Naive thymus-derived CD4-positive, alpha-beta T cell (primary cell): ENCODE data around the gene RASSF5. TPM values are rescaled to one million over a fixed set of nuclear protein-coding genes. Genes with fewer than 3 reads are reported as not detected.

Source experiments
- ATAC-seq: fragments of 150-1000 bp; cut with Tn5 transposase; 2 replicates; pipeline ENCODE4 v1.10.0; 2021; ENCODE audit warnings: mild to moderate bottlenecking, moderate library complexity
- CTCF ChIA-PET: fragments of 350-600 bp; sonication (Branson Sonifier 250); formaldehyde crosslinking; loops from one replicate; lab custom pipeline; 2021; ENCODE audit warnings: antibody characterized with exemption; lab: Charles Lee
- POLR2A ChIA-PET: fragments of 350-600 bp; sonication (Branson Sonifier 250); formaldehyde crosslinking; loops from one replicate; lab custom pipeline; 2021; ENCODE audit warnings: antibody characterized with exemption, inconsistent platforms; lab: Charles Lee
- DNase-seq, 9 donors: peaks; one replicate each; pipeline versions ENCODE4 v3.0.0 to v3.0.0-alpha.2; 2020 to 2022; ENCODE audit warnings: mixed read lengths in 1 of 9
- H3K27ac ChIP-seq: one replicate; pipeline ENCODE4 v1.7.0; 2013; ENCODE audit warnings: mild to moderate bottlenecking, low read depth, low read length, moderate library complexity
- H3K27me3 ChIP-seq, 2 donors: one replicate each; pipeline ENCODE4 v1.7.0; 2013; ENCODE audit warnings: low read length in 2 of 2, mild to moderate bottlenecking in 2 of 2, moderate library complexity in 2 of 2; ENCODE audit not compliant: control insufficient read depth in 2 of 2, insufficient read depth in 2 of 2
- H3K36me3 ChIP-seq, 3 experiments: 1 replicate in 2 of 3; 2 replicates in 1 of 3; pipeline ENCODE4 v1.7.0; 2013; ENCODE audit warnings: low read length in 3 of 3, mild to moderate bottlenecking in 3 of 3, moderate library complexity in 1 of 3; ENCODE audit not compliant: insufficient read depth in 3 of 3, control insufficient read depth in 2 of 3
- H3K4me1 ChIP-seq, 2 donors: one replicate each; pipeline ENCODE4 v1.7.0; 2013; ENCODE audit warnings: low read length in 2 of 2, mild to moderate bottlenecking in 2 of 2, moderate library complexity in 1 of 2; ENCODE audit not compliant: control insufficient read depth in 2 of 2, insufficient read depth in 2 of 2
- H3K4me3 ChIP-seq: 2 replicates; pipeline ENCODE4 v1.7.0; 2013; ENCODE audit warnings: mild to moderate bottlenecking, low read length
- H3K9me3 ChIP-seq, 3 experiments: 1 replicate in 2 of 3; 2 replicates in 1 of 3; pipeline ENCODE4 v1.7.0; 2013; ENCODE audit warnings: low read length in 3 of 3; ENCODE audit not compliant: control insufficient read depth in 2 of 3
- H3K27ac Mint-ChIP-seq, 9 donors: one replicate each; pipeline ENCODE4 v1.8.0; 2020 to 2022; ENCODE audit warnings: mixed read lengths in 9 of 9, mild to moderate bottlenecking in 8 of 9, moderate library complexity in 5 of 9, inconsistent platforms in 2 of 9
- H3K27me3 Mint-ChIP-seq, 5 donors: one replicate each; pipeline ENCODE4 v1.8.0; 2021 to 2022; ENCODE audit warnings: mixed read lengths in 5 of 5, mild to moderate bottlenecking in 1 of 5
- H3K36me3 Mint-ChIP-seq, 5 donors: one replicate each; pipeline ENCODE4 v1.8.0; 2020 to 2022; ENCODE audit warnings: mixed read lengths in 5 of 5, mild to moderate bottlenecking in 3 of 5, inconsistent platforms in 1 of 5
- H3K4me1 Mint-ChIP-seq, 7 donors: one replicate each; pipeline ENCODE4 v1.8.0; 2020 to 2022; ENCODE audit warnings: mixed read lengths in 7 of 7, mild to moderate bottlenecking in 3 of 7, inconsistent platforms in 1 of 7
- H3K4me3 Mint-ChIP-seq, 10 donors: one replicate each; pipeline ENCODE4 v1.8.0; 2020 to 2022; ENCODE audit warnings: mild to moderate bottlenecking in 10 of 10, mixed read lengths in 10 of 10, moderate library complexity in 6 of 10, inconsistent platforms in 2 of 10
- H3K9me3 Mint-ChIP-seq, 11 donors: one replicate each; pipeline ENCODE4 v1.8.0; 2020 to 2022; ENCODE audit warnings: mixed read lengths in 11 of 11, mild to moderate bottlenecking in 4 of 11, inconsistent platforms in 1 of 11, moderate library complexity in 1 of 11
- intact Hi-C, 2 donors: fragments of 100-400 bp; cut with micrococcal nuclease; formaldehyde crosslinking; loops; one replicate each; pipeline ENCODE4 v1.15.1; 2023
- polyA plus RNA-seq, 2 donors: library from polyadenylated mRNA; unstranded; fragments of 300-500 nt; fragmentation: Illumina TruSeq; gene quantifications; one replicate each; pipeline ENCODE4 v1.2.3, GENCODE V29; 2021
- total RNA-seq, 6 experiments: library from RNA in 5 of 6; stranded (reverse) in 5 of 6; gene quantifications; 1 replicate in 5 of 6; 2 replicates in 1 of 6; pipeline ENCODE4 v1.2.3 and lab custom pipeline; 2021 to 2026

The RASSF5 gene
- total and polyA plus RNA-seq, 7 experiments from 2014 or later = 155 to 416 (median 227) TPM

GRCh38 chr1:206633708-206634121 lies 126.4 kb downstream of the RASSF5 start:
- DNase-seq (no peak), ATAC-seq (no peak)
- H3K36me3 Mint-ChIP-seq = no peaks in the 10 kb centered on the region
- H3K4me3 ChIP-seq = no peak overlapping the region
- no peaks in the 10 kb centered on the region for H3K27me3 ChIP-seq
- H3K36me3 ChIP-seq = no peaks in the 10 kb centered on the region
- intact Hi-C loops = loop anchor here (1.0 to 10.0 kb wide), 11 partner anchors 31 to 1121 kb away; partner anchors contain the start of gene CD46 (in 1 of the 2)
- peak overlapping the region in 7 of 10 donors; percentile 37 to 90 (median 50) for H3K4me3 Mint-ChIP-seq
- H3K27me3 Mint-ChIP-seq = peaks cover 7 to 14% (median 9%) of the 10 kb centered on the region in 5 donors
- ChIA-PET CTCF (interaction anchor here (0.7 to 4.2 kb wide), 7 partner anchors 21 to 693 kb away, joined by 3 to 53 read pairs (median 4); partner anchors contain the start of gene MAPKAPK2), POLR2A (no interaction called here)
- no peaks in the 10 kb centered on the region for H3K9me3 Mint-ChIP-seq
- H3K27ac ChIP-seq = no peak overlapping the region
- peak overlapping the region in 1 of 9 donors; percentile 72 for H3K27ac Mint-ChIP-seq
- no peaks in the 10 kb centered on the region for H3K9me3 ChIP-seq
- H3K4me1 Mint-ChIP-seq = peaks cover 14 to 29% (median 18%) of the 10 kb centered on the region in 7 donors
- peaks cover 8 to 16% of the 10 kb centered on the region in 2 donors for H3K4me1 ChIP-seq

GRCh38 chr1:206634365-206635079 lies 127.2 kb downstream of the RASSF5 start:
- ChIA-PET CTCF (interaction anchor here (0.7 to 4.2 kb wide), 10 partner anchors 21 to 694 kb away, joined by 3 to 53 read pairs (median 3); partner anchors contain the start of gene MAPKAPK2), POLR2A (interaction anchor here (1.7 kb wide), 1 partner anchor 287 kb away, joined by 4 read pairs; the partner anchor contains the start of gene FCMR)
- Mint-ChIP-seq H3K4me3 (peak overlapping the region; percentile 85 to 96 (median 90)), H3K4me1 (peaks cover 14 to 29% (median 18%) of the 10 kb centered on the region in 7 donors), H3K9me3 (no peaks in the 10 kb centered on the region), H3K36me3 (peaks cover 0 to 2% (median 0%) of the 10 kb centered on the region in 5 donors), H3K27me3 (peaks cover 7 to 13% (median 9%) of the 10 kb centered on the region in 5 donors), H3K27ac (peak overlapping the region; percentile 64 to 93 (median 85))
- DNase-seq (peak; percentile 33 to 79 (median 48)), ATAC-seq (peak; percentile 28)
- Histone ChIP-seq H3K36me3 (no peaks in the 10 kb centered on the region), H3K4me1 (peaks cover 8 to 16% of the 10 kb centered on the region in 2 donors), H3K27me3 (no peaks in the 10 kb centered on the region), H3K27ac (peak overlapping the region; percentile 57), H3K9me3 (no peaks in the 10 kb centered on the region), H3K4me3 (peak overlapping the region; percentile 67)
- intact Hi-C loops = loop anchor here (1.0 to 10.0 kb wide), 16 partner anchors 22 to 1120 kb away; partner anchors contain the start of genes EIF2D (in 2 of the 2), CD46 (in 1 of the 2), CD55 (in 1 of the 2) and FCMR (in 1 of the 2)

GRCh38 chr1:206635080-206635977 lies 128.0 kb downstream of the RASSF5 start, which contains the start of gene DYRK3:
TSS of gene DYRK3 (plus strand) at chr1:206635536. CDS start at chr1:206635704, 168 bp downstream.
- Mint-ChIP-seq H3K27me3 (peaks cover 7 to 13% (median 9%) of the 10 kb centered on the region in 5 donors), H3K36me3 (peaks cover 0 to 3% (median 0%) of the 10 kb centered on the region in 5 donors), H3K27ac (peak within 1 kb of the TSS; percentile 64 to 93 (median 85)), H3K4me3 (peak within 1 kb of the TSS; percentile 85 to 96 (median 90)), H3K4me1 (peaks cover 14 to 29% (median 18%) of the 10 kb centered on the region in 7 donors), H3K9me3 (no peaks in the 10 kb centered on the region)
- POLR2A ChIA-PET = interaction anchor here (1.7 kb wide), 1 partner anchor 286 kb away, joined by 4 read pairs; the partner anchor contains the start of gene FCMR
- CTCF ChIA-PET = interaction anchor here (0.7 to 4.2 kb wide), 10 partner anchors 20 to 347 kb away, joined by 3 to 53 read pairs (median 3); partner anchors contain the start of gene MAPKAPK2
- H3K27ac ChIP-seq = peak within 1 kb of the TSS; percentile 57
- peaks cover 8 to 16% of the 10 kb centered on the region in 2 donors for H3K4me1 ChIP-seq
- peak; percentile 71 to 98 (median 80) for DNase-seq
- H3K27me3 ChIP-seq = no peaks in the 10 kb centered on the region
- intact Hi-C loops = loop anchor here (1.0 to 10.0 kb wide), 8 partner anchors 23 to 1119 kb away; partner anchors contain the start of genes EIF2D (in 2 of the 2), CD46 (in 1 of the 2), CD55 (in 1 of the 2) and FCMR (in 1 of the 2)
- H3K9me3 ChIP-seq = no peaks in the 10 kb centered on the region
- peak; percentile 97 for ATAC-seq
- no peaks in the 10 kb centered on the region for H3K36me3 ChIP-seq
- H3K4me3 ChIP-seq = peak within 1 kb of the TSS; percentile 67

GRCh38 chr1:206635978-206636345 lies 128.6 kb downstream of the RASSF5 start:
- no peaks in the 10 kb centered on the region for H3K36me3 ChIP-seq
- Mint-ChIP-seq H3K4me3 (peak overlapping the region; percentile 64 to 90 (median 85)), H3K27ac (peak overlapping the region in 2 of 9 donors; percentile 44 to 81), H3K4me1 (peaks cover 14 to 29% (median 18%) of the 10 kb centered on the region in 7 donors), H3K36me3 (peaks cover 0 to 3% (median 0%) of the 10 kb centered on the region in 5 donors), H3K27me3 (peaks cover 7 to 13% (median 9%) of the 10 kb centered on the region in 5 donors), H3K9me3 (no peaks in the 10 kb centered on the region)
- H3K4me3 ChIP-seq = peak overlapping the region; percentile 67
- no peak for ATAC-seq
- DNase-seq = peak in 2 of 9 donors; percentile 0 to 23
- intact Hi-C loops = loop anchor here (1.0 to 10.0 kb wide), 8 partner anchors 24 to 1119 kb away; partner anchors contain the start of genes EIF2D (in 2 of the 2), CD46 (in 1 of the 2), CD55 (in 1 of the 2) and FCMR (in 1 of the 2)
- H3K27ac ChIP-seq = peak overlapping the region; percentile 31
- POLR2A ChIA-PET = interaction anchor here (1.7 kb wide), 1 partner anchor 286 kb away, joined by 4 read pairs; the partner anchor contains the start of gene FCMR
- peaks cover 8 to 16% of the 10 kb centered on the region in 2 donors for H3K4me1 ChIP-seq
- H3K9me3 ChIP-seq = no peaks in the 10 kb centered on the region
- CTCF ChIA-PET = interaction anchor here (0.8 to 4.2 kb wide), 3 partner anchors 19 to 29 kb away, joined by 4 to 53 read pairs (median 15); no protein-coding TSS in a partner anchor
- H3K27me3 ChIP-seq = no peaks in the 10 kb centered on the region

- Mint-ChIP-seq H3K36me3 (peaks cover 0 to 3% (median 0%) of the 10 kb centered on the region in 5 donors), H3K9me3 (no peaks in the 10 kb centered on the region), H3K4me1 (peaks cover 14 to 29% (median 18%) of the 10 kb centered on the region in 7 donors), H3K27me3 (peaks cover 7 to 10% (median 8%) of the 10 kb centered on the region in 5 donors), H3K27ac (no peak overlapping the region), H3K4me3 (peak overlapping the region in 1 of 10 donors; percentile 21)
- no peak overlapping the region for H3K27ac ChIP-seq
- H3K4me3 ChIP-seq = no peak overlapping the region
- ChIA-PET CTCF (interaction anchor here (1.7 kb wide), 1 partner anchor 27 kb away, joined by 6 read pairs; no protein-coding TSS in a partner anchor), POLR2A (no interaction called here)
- ATAC-seq = no peak
- no peaks in the 10 kb centered on the region for H3K36me3 ChIP-seq
- no peaks in the 10 kb centered on the region for H3K27me3 ChIP-seq
- peaks cover 8 to 16% of the 10 kb centered on the region in 2 donors for H3K4me1 ChIP-seq
- no peaks in the 10 kb centered on the region for H3K9me3 ChIP-seq
- intact Hi-C loops = loop anchor here (5.0 to 10.0 kb wide), 2 partner anchors 286 to 1118 kb away; partner anchors contain the start of genes CD46 (in 1 of the 2) and FCMR (in 1 of the 2)
- no peak for DNase-seq
These were observed 129.3 kb downstream of the RASSF5 start for GRCh38 chr1:206636671-206637070.
